ENCODE results near the gene CACNA2D2. TPM values are rescaled to one million over a fixed set of nuclear protein-coding genes. Genes with fewer than 3 reads are reported as not detected.

Gene CACNA2D2
- total RNA-seq, 4 donors from 2014 or later, result 1.5 to 3.3 (median 2.9) TPM

GRCh38 chr3:50370594-50370993 is 132.8 kb downstream of the CACNA2D2 start:
- Histone ChIP-seq H3K36me3 (no peaks in the 10 kb centered on the region), H3K4me3 (replicated peaks in 1 of 3) (no peak overlapping the region), H3K4me1 (peaks cover 3 to 4% of the 10 kb centered on the region in 2 donors), H3K9me3 (no peaks in the 10 kb centered on the region), H3K27ac (no peak overlapping the region), H3K27me3 (no peaks in the 10 kb centered on the region)
- no peak for DNase-seq
- TF ChIP-seq POLR2A (IDR thresholded peaks at IDR 0.05), result no peak
- no peak for TF ChIP-seq CTCF (IDR thresholded peaks at IDR 0.05)
- intact Hi-C loops (cut with DNase I), result no loop called here
- WGBS, 2 donors, result 67% methylated on average over 14 of the region's 14 CpGs

GRCh38 chr3:50369012-50369670 is 134.3 kb downstream of the CACNA2D2 start:
- 69 to 83% methylated on average over 8 of the region's 9 CpGs for WGBS, 2 donors
- Histone ChIP-seq H3K4me1 (peaks cover 14% of the 10 kb centered on the region in 2 donors), H3K36me3 (no peaks in the 10 kb centered on the region), H3K4me3 (replicated peaks in 1 of 3) (no peak overlapping the region), H3K9me3 (no peaks in the 10 kb centered on the region), H3K27ac (no peak overlapping the region), H3K27me3 (no peaks in the 10 kb centered on the region)
- TF ChIP-seq CTCF (IDR thresholded peaks at IDR 0.05) (no peak), POLR2A (IDR thresholded peaks at IDR 0.05) (no peak)
- DNase-seq, result no peak
- intact Hi-C loops (cut with DNase I), result no loop called here

- TF ChIP-seq CTCF (IDR thresholded peaks at IDR 0.05), result no peak
- TF ChIP-seq POLR2A (IDR thresholded peaks at IDR 0.05), result no peak
- no peaks in the 10 kb centered on the region for H3K9me3 ChIP-seq
- no peak for DNase-seq
- WGBS, 2 donors, result 60 to 74% methylated on average over 2 to 5 of the region's 5 CpGs
- intact Hi-C loops (cut with DNase I), result no loop called here
- no peaks in the 10 kb centered on the region for H3K36me3 ChIP-seq
- H3K27me3 ChIP-seq, result no peaks in the 10 kb centered on the region
- H3K27ac ChIP-seq, result peak overlapping the region in 1 of 3 donors; percentile 7
- peak overlapping the region in 1 of 3 donors; percentile 55 for H3K4me3 ChIP-seq (replicated peaks in 1 of 3)
- H3K4me1 ChIP-seq, result peaks cover 14 to 15% of the 10 kb centered on the region in 2 donors
Observed at GRCh38 chr3:50365842-50366220, 137.6 kb downstream of the CACNA2D2 start.

GRCh38 chr3:50365080-50365841 is 138.2 kb downstream of the CACNA2D2 start:
- intact Hi-C loops (cut with DNase I), result no loop called here
- Histone ChIP-seq H3K36me3 (no peaks in the 10 kb centered on the region), H3K4me3 (replicated peaks in 1 of 3) (peak overlapping the region in 2 of 3 donors; percentile 50 to 55), H3K27me3 (no peaks in the 10 kb centered on the region), H3K9me3 (no peaks in the 10 kb centered on the region), H3K4me1 (peaks cover 14 to 15% of the 10 kb centered on the region in 2 donors), H3K27ac (peak overlapping the region in 2 of 3 donors; percentile 7 to 68)
- WGBS, 2 donors, result 7 to 18% methylated on average over 18 to 33 of the region's 53 CpGs
- peak; percentile 90 for DNase-seq
- TF ChIP-seq CTCF (IDR thresholded peaks at IDR 0.05) (peak in 1 of 6 experiments; percentile 5), POLR2A (IDR thresholded peaks at IDR 0.05) (peak in 1 of 2 donors; percentile 73)

GRCh38 chr3:50364573-50365079 is 138.8 kb downstream of the CACNA2D2 start:
- Histone ChIP-seq H3K27me3 (no peaks in the 10 kb centered on the region), H3K36me3 (no peaks in the 10 kb centered on the region), H3K4me3 (replicated peaks in 1 of 3) (peak overlapping the region in 1 of 3 donors; percentile 55), H3K4me1 (peaks cover 14 to 15% of the 10 kb centered on the region in 2 donors), H3K9me3 (no peaks in the 10 kb centered on the region), H3K27ac (peak overlapping the region in 1 of 3 donors; percentile 68)
- no peak for TF ChIP-seq POLR2A (IDR thresholded peaks at IDR 0.05)
- no peak for TF ChIP-seq CTCF (IDR thresholded peaks at IDR 0.05)
- WGBS, 2 donors, result 22 to 25% methylated on average over 14 to 17 of the region's 48 CpGs
- intact Hi-C loops (cut with DNase I), result no loop called here
- peak; percentile 26 to 44 for DNase-seq
